GM23338 (cell line): ENCODE data around the gene SHB. TPM values are rescaled to one million over a fixed set of nuclear protein-coding genes. Genes with fewer than 3 reads are reported as not detected.

ENCODE experiments used
- ATAC-seq: fragments of 200-7000 bp; cut with Tn5 transposase; 3 replicates; pipeline ENCODE4 v1.9.1; 2020
- DNase-seq: peaks from one replicate; pipeline ENCODE4 v3.0.0-alpha.2; 2015; ENCODE audit warnings: low spot score
- H2AFZ ChIP-seq: fragments of 200-600 bp; sonication (generic); 2 replicates; pipeline ENCODE4 v1.8.0; 2016; ENCODE audit warnings: antibody characterized with exemption, mild to moderate bottlenecking, moderate library complexity
- H3F3A ChIP-seq: fragments of 200-600 bp; sonication (generic); replicated peaks from 2 replicates; pipeline ENCODE4 v1.8.0; 2017; ENCODE audit warnings: antibody characterized with exemption, mixed run types, low read depth
- H3K27ac ChIP-seq: fragments of 200-600 bp; sonication (generic); 2 replicates; pipeline ENCODE4 v1.6.1; 2016; ENCODE audit warnings: low read depth
- H3K27me3 ChIP-seq: fragments of 200-600 bp; sonication (generic); 2 replicates; pipeline ENCODE4 v1.8.0; 2016; ENCODE audit warnings: mild to moderate bottlenecking, mixed run types, moderate library complexity; ENCODE audit not compliant: insufficient read depth
- H3K36me3 ChIP-seq: fragments of 200-600 bp; sonication (generic); 2 replicates; pipeline ENCODE4 v1.8.0; 2016; ENCODE audit warnings: mild to moderate bottlenecking; ENCODE audit not compliant: insufficient read depth
- H3K4me1 ChIP-seq: fragments of 200-600 bp; sonication (generic); 2 replicates; pipeline ENCODE4 v1.8.0; 2016; ENCODE audit warnings: mild to moderate bottlenecking, moderate library complexity; ENCODE audit not compliant: insufficient read depth
- H3K4me2 ChIP-seq: fragments of 200-600 bp; sonication (generic); 2 replicates; pipeline ENCODE4 v1.7.1; 2017; ENCODE audit warnings: mixed run types
- H3K4me3 ChIP-seq: fragments of 200-600 bp; sonication (generic); 2 replicates; pipeline ENCODE4 v1.6.1; 2016; ENCODE audit warnings: mixed run types
- H3K79me2 ChIP-seq: fragments of 200-600 bp; sonication (generic); replicated peaks from 2 replicates; pipeline ENCODE4 v1.8.0; 2017; ENCODE audit warnings: mild to moderate bottlenecking; ENCODE audit not compliant: insufficient read depth
- H3K9me2 ChIP-seq: fragments of 200-600 bp; sonication (generic); 2 replicates; pipeline ENCODE4 v1.8.0; 2017; ENCODE audit not compliant: insufficient read depth
- H4K20me1 ChIP-seq: fragments of 200-600 bp; sonication (generic); replicated peaks from 2 replicates; pipeline ENCODE4 v1.8.0; 2017; ENCODE audit warnings: mild to moderate bottlenecking; ENCODE audit not compliant: insufficient read depth
- H3K27ac Mint-ChIP-seq: 2 replicates; pipeline ENCODE4 v1.8.0; 2020; ENCODE audit warnings: inconsistent platforms, mild to moderate bottlenecking, moderate library complexity, mixed read lengths
- H3K27me3 Mint-ChIP-seq: 3 replicates; pipeline ENCODE4 v1.8.0; 2022; ENCODE audit warnings: low read depth, mild to moderate bottlenecking, moderate library complexity, mixed read lengths, inconsistent platforms; ENCODE audit not compliant: insufficient read depth, poor library complexity
- H3K36me3 Mint-ChIP-seq: 3 replicates; pipeline ENCODE4 v1.8.0; 2021; ENCODE audit warnings: low read depth, mild to moderate bottlenecking, inconsistent platforms, moderate library complexity, mixed read lengths
- H3K4me1 Mint-ChIP-seq: 3 replicates; pipeline ENCODE4 v1.8.0; 2020; ENCODE audit warnings: mild to moderate bottlenecking, inconsistent platforms, mixed read lengths
- H3K4me3 Mint-ChIP-seq: 3 replicates; pipeline ENCODE4 v1.8.0; 2021; ENCODE audit warnings: moderate library complexity, mild to moderate bottlenecking, inconsistent platforms, mixed read lengths
- H3K9me3 Mint-ChIP-seq: 3 replicates; pipeline ENCODE4 v1.8.0; 2020; ENCODE audit warnings: moderate library complexity, mild to moderate bottlenecking, inconsistent platforms, mixed read lengths
- CREB1 ChIP-seq: fragments of 250-450 bp; sonication (Bioruptor Pico); IDR thresholded peaks from 2 replicates; pipeline ENCODE4 v1.5.0; 2020; ENCODE audit warnings: low read depth, mild to moderate bottlenecking, moderate library complexity
- EZH2 ChIP-seq: fragments of 200-600 bp; sonication (generic); IDR thresholded peaks from one replicate; pipeline ENCODE4 v1.8.0; 2017; ENCODE audit warnings: antibody characterized with exemption, mild to moderate bottlenecking, low read depth; ENCODE audit not compliant: unreplicated experiment
- NANOG ChIP-seq: IDR thresholded peaks from 2 replicates; pipeline ENCODE4 v1.6.1; 2016; ENCODE audit warnings: antibody characterized with exemption, borderline replicate concordance
- POLR2AphosphoS5 ChIP-seq: IDR thresholded peaks from 2 replicates; pipeline ENCODE4 v1.6.1; 2016; ENCODE audit warnings: antibody characterized with exemption, low read depth
- REST ChIP-seq: IDR thresholded peaks from one replicate; pipeline ENCODE4 v1.6.1; 2018; ENCODE audit warnings: antibody characterized with exemption; ENCODE audit not compliant: unreplicated experiment
- ZNF114 ChIP-seq: fragments of 250-450 bp; sonication (Bioruptor Pico); IDR thresholded peaks from 2 replicates; pipeline ENCODE4 v1.5.0; 2020; ENCODE audit warnings: mild to moderate bottlenecking, moderate library complexity
- ZNF331 ChIP-seq: fragments of 250-450 bp; sonication (Bioruptor Pico); IDR thresholded peaks from 2 replicates; pipeline ENCODE4 v1.5.0; 2020; ENCODE audit warnings: low read depth, mild to moderate bottlenecking, moderate library complexity
- polyA plus RNA-seq: library from polyadenylated mRNA; unstranded; fragments of >200 nt; fragmentation: Nextera tagmentation; extraction: Ambion mirVana; gene quantifications from 2 replicates; pipeline ENCODE4 v1.2.1, GENCODE V29; 2016
- total RNA-seq: library from RNA; depleted of rRNA; stranded (reverse); fragments of >200 nt; shearing (Covaris generic); gene quantifications from 2 replicates; pipeline ENCODE4 v1.2.3, GENCODE V29; 2014
- TF ChIP-seq, protein P1 (sequence below), 2 experiments: fragments of 200-600 bp in 1 of 2; sonication (generic) in 1 of 2; conservative IDR thresholded peaks; 2 replicates each; pipeline versions ENCODE4 v1.5.1 to v1.6.1; 2016 to 2017; ENCODE audit warnings: antibody characterized with exemption in 2 of 2, low read depth in 2 of 2, mild to moderate bottlenecking in 2 of 2, moderate library complexity in 1 of 2

SHB gene
- total and polyA plus RNA-seq, 2 experiments from 2014 or later: 1.5 to 14.0 TPM

DNA sequence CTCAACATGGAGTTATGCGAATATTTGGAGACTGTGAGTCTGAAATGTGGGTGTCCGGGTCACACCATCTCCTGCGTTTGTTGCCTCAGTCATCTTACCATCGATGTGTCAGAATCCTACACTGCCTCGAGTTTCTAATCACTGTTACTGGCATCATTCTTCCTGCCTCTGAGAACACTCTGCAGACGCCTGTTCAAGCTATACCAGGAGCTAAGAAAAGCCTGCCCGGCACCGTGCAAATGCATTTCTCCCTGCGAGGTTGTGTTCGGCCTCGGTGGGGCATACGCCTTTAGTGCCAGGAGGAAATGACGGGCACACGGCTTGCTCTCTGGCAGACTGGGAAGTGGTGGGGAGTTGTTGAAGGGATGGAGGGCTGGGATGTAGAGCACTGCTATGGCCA is 133.9 kb downstream of the SHB start:
- Mint-ChIP-seq H3K36me3 (no peaks in the 10 kb centered on the region; the same call in 2 of the 3 replicates), H3K4me1 (peaks cover 11% of the 10 kb centered on the region), H3K27me3 (peaks cover 3% of the 10 kb centered on the region), H3K4me3 (no peak overlapping the region), H3K27ac (no peak overlapping the region), H3K9me3 (no peaks in the 10 kb centered on the region; the same call in 2 of the 3 replicates)
- H2AFZ ChIP-seq: no peak overlapping the region
- H3K27ac ChIP-seq: no peak overlapping the region
- H3K4me2 ChIP-seq: no peak overlapping the region
- H3K27me3 ChIP-seq: no peaks in the 10 kb centered on the region
- H3K4me1 ChIP-seq: no peaks in the 10 kb centered on the region
- no peak for TF ChIP-seq REST
- no peak for TF ChIP-seq ZNF331
- TF ChIP-seq EZH2: no peak
- DNase-seq: no peak
- no peaks in the 10 kb centered on the region for H3K36me3 ChIP-seq
- H3K79me2 ChIP-seq: no peaks in the 10 kb centered on the region
- H3F3A ChIP-seq: no peaks in the 10 kb centered on the region
- H3K4me3 ChIP-seq: no peak overlapping the region
- no peaks in the 10 kb centered on the region; the same call in 1 of the 2 replicates for H4K20me1 ChIP-seq
- H3K9me2 ChIP-seq: 0 out of 2 replicates have a peak, but pooled peaks cover 5% of the 10 kb centered on the region
- no peak for ATAC-seq

- Mint-ChIP-seq H3K4me1 (peaks cover 8% of the 10 kb centered on the region), H3K4me3 (no peak overlapping the region), H3K36me3 (no peaks in the 10 kb centered on the region), H3K27ac (no peak overlapping the region), H3K9me3 (no peaks in the 10 kb centered on the region; the same call in 2 of the 3 replicates), H3K27me3 (peaks cover 3% of the 10 kb centered on the region)
- no peak overlapping the region for H3K4me3 ChIP-seq
- DNase-seq (no peak), ATAC-seq (no peak)
- no peaks in the 10 kb centered on the region for H3K36me3 ChIP-seq
- no peak overlapping the region for H3K27ac ChIP-seq
- no peaks in the 10 kb centered on the region for H3K4me1 ChIP-seq
- 0 out of 2 replicates have a peak, but pooled peaks cover 5% of the 10 kb centered on the region for H3K9me2 ChIP-seq
- H4K20me1 ChIP-seq: no peaks in the 10 kb centered on the region
- H3K79me2 ChIP-seq: no peaks in the 10 kb centered on the region
- no peak overlapping the region for H2AFZ ChIP-seq
- H3K27me3 ChIP-seq: no peaks in the 10 kb centered on the region
- no peak overlapping the region for H3K4me2 ChIP-seq
- H3F3A ChIP-seq: no peaks in the 10 kb centered on the region
- TF ChIP-seq NANOG: no peak
- TF ChIP-seq ZNF114 (CRISPR knock-in tag): no peak
- TF ChIP-seq, protein P1, sequence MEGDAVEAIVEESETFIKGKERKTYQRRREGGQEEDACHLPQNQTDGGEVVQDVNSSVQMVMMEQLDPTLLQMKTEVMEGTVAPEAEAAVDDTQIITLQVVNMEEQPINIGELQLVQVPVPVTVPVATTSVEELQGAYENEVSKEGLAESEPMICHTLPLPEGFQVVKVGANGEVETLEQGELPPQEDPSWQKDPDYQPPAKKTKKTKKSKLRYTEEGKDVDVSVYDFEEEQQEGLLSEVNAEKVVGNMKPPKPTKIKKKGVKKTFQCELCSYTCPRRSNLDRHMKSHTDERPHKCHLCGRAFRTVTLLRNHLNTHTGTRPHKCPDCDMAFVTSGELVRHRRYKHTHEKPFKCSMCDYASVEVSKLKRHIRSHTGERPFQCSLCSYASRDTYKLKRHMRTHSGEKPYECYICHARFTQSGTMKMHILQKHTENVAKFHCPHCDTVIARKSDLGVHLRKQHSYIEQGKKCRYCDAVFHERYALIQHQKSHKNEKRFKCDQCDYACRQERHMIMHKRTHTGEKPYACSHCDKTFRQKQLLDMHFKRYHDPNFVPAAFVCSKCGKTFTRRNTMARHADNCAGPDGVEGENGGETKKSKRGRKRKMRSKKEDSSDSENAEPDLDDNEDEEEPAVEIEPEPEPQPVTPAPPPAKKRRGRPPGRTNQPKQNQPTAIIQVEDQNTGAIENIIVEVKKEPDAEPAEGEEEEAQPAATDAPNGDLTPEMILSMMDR (conservative IDR thresholded peaks at IDR 0.05; ENCODE audit: low read depth in 2 of 2): no peak
- TF ChIP-seq REST: no peak
- TF ChIP-seq CREB1 (CRISPR knock-in tag): no peak
- TF ChIP-seq ZNF331: no peak
- no peak for TF ChIP-seq POLR2AphosphoS5
Observed at GRCh38 chr9:37931592-37931991, 137.4 kb downstream of the SHB start.
